Left lung (tissue), 10 donors: ENCODE results near the gene FRMD4A. TPM values are rescaled to one million over a fixed set of nuclear protein-coding genes. Genes with fewer than 3 reads are reported as not detected.

Experiments used
- ATAC-seq: fragments of 200-7000 bp; cut with Tn5 transposase; one replicate; pipeline ENCODE4 v1.9.1; 2020; ENCODE audit warnings: moderate library complexity
- DNase-seq, 4 donors: peaks; one replicate each; pipeline ENCODE4 v3.0.0-alpha.2; 2013 to 2020
- H3K27ac ChIP-seq, 2 donors: fragments of 200-600 bp; sonication (generic) in 1 of 2; one replicate each; pipeline versions ENCODE4 v1.5.0 to v1.8.0; 2020 to 2021
- H3K27me3 ChIP-seq, 2 donors: fragments of 200-600 bp; sonication (generic) in 1 of 2; one replicate each; pipeline versions ENCODE4 v1.5.0 to v1.8.0; 2020 to 2021
- H3K36me3 ChIP-seq, 2 donors: fragments of 200-600 bp; sonication (generic) in 1 of 2; one replicate each; pipeline versions ENCODE4 v1.5.0 to v1.8.0; 2020 to 2021
- H3K4me1 ChIP-seq, 2 donors: fragments of 200-600 bp; one replicate each; pipeline ENCODE4 v1.8.0; 2021
- H3K4me3 ChIP-seq, 2 donors: fragments of 200-600 bp; sonication (generic) in 1 of 2; one replicate each; pipeline versions ENCODE4 v1.5.0 to v1.8.0; 2020 to 2021; ENCODE audit warnings: mild to moderate bottlenecking in 1 of 2
- H3K9me3 ChIP-seq, 2 donors: fragments of 200-600 bp; sonication (generic) in 1 of 2; one replicate each; pipeline versions ENCODE4 v1.5.0 to v1.8.0; 2020 to 2021
- intact Hi-C, 2 donors: fragments of 100-400 bp; cut with DNase I; formaldehyde crosslinking; loops; one replicate each; pipeline versions ENCODE4 v1.11.2 to v1.14.2; 2022
- polyA plus RNA-seq, 6 donors: library from polyadenylated mRNA; unstranded; fragments of 120-200 nt; gene quantifications; one replicate each; pipeline ENCODE4 v1.2.1, GENCODE V29; 2013; ENCODE audit not compliant: insufficient read length in 6 of 6
- total RNA-seq, 2 donors: library from RNA; stranded (reverse); fragmentation: NEBNext Ultra II Directional; extraction: Animal tissue kit (Norgen Biotek cat#: 25700); gene quantifications; one replicate each; pipeline ENCODE4 v1.2.1, GENCODE V29; 2021
- TF ChIP-seq, protein P1 (sequence below), 2 donors: fragments of 200-600 bp; sonication (generic) in 1 of 2; IDR thresholded peaks; one replicate each; pipeline versions ENCODE4 v1.5.0 to v1.8.0; 2021; ENCODE audit warnings: antibody characterized with exemption in 2 of 2
- donor health status: DM: no; HTN: yes; CAD: no.
- donor health status: DM: no; HTN: no; CAD: no.

Gene FRMD4A
- total and polyA plus RNA-seq, 8 donors, result 33.9 to 62.8 (median 57.0) TPM

DNA sequence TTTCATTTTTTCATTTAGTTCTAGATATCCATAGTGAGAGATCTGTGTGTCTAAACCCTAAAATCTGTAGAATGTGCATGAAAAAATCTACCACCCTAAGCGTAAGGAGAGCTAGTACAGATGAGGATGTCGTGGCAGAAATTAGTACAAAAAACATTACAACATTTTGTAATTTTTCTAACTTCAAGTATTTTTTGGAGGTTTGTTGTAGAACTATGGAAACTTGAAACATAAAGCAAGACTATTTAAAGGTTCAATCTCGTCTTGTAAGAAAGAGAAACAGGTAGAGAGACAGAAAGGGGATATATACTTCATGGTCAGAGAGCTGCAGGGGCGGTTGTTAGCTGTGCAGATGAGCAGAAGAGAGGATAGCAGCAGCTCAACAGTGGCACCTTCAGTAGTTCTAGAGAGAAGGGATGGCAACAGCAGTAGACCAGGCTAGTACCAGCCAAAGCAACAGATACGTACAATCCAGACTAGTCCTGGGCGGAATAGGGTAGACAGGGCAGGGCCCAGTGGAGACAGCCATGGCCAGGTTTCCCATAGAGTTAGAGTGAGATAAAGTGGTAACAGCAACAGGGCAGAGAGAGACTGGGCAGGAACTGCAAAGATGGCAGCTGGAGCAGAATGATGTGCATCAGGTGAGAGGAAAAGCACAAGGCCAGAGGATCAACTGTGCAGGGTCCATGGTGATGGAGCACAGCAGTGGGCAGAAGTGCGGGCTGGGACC lies 145.2 kb downstream of the FRMD4A start:
- Histone ChIP-seq H3K36me3 (no peaks in the 10 kb centered on the region), H3K4me1 (no peaks in the 10 kb centered on the region), H3K9me3 (no peaks in the 10 kb centered on the region), H3K27me3 (peaks cover 13 to 32% of the 10 kb centered on the region in 2 donors), H3K27ac (peak overlapping the region in 1 of 2 donors; percentile 33), H3K4me3 (no peak overlapping the region)
- intact Hi-C loops, result no loop called here
- DNase-seq (peak in 1 of 4 donors; percentile 49), ATAC-seq (peak; percentile 35)
- TF ChIP-seq, protein P1, sequence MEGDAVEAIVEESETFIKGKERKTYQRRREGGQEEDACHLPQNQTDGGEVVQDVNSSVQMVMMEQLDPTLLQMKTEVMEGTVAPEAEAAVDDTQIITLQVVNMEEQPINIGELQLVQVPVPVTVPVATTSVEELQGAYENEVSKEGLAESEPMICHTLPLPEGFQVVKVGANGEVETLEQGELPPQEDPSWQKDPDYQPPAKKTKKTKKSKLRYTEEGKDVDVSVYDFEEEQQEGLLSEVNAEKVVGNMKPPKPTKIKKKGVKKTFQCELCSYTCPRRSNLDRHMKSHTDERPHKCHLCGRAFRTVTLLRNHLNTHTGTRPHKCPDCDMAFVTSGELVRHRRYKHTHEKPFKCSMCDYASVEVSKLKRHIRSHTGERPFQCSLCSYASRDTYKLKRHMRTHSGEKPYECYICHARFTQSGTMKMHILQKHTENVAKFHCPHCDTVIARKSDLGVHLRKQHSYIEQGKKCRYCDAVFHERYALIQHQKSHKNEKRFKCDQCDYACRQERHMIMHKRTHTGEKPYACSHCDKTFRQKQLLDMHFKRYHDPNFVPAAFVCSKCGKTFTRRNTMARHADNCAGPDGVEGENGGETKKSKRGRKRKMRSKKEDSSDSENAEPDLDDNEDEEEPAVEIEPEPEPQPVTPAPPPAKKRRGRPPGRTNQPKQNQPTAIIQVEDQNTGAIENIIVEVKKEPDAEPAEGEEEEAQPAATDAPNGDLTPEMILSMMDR (IDR thresholded peaks at IDR 0.05), result no peak

- peak in 2 of 4 donors; percentile 23 to 30 for DNase-seq
- no peaks in the 10 kb centered on the region for H3K36me3 ChIP-seq
- intact Hi-C loops, result no loop called here
- H3K4me3 ChIP-seq, result no peak overlapping the region
- H3K27ac ChIP-seq, result peak overlapping the region in 1 of 2 donors; percentile 33
- TF ChIP-seq, protein P1 (IDR thresholded peaks at IDR 0.05), result no peak
- H3K27me3 ChIP-seq, result peaks cover 13 to 37% of the 10 kb centered on the region in 2 donors
- H3K4me1 ChIP-seq, result no peaks in the 10 kb centered on the region
- H3K9me3 ChIP-seq, result no peaks in the 10 kb centered on the region
- peak; percentile 54 for ATAC-seq
Measured at GRCh38 chr10:14184841-14185315, 145.8 kb downstream of the FRMD4A start.

- ATAC-seq (no peak), DNase-seq (no peak)
- TF ChIP-seq, protein P1 (IDR thresholded peaks at IDR 0.05), result no peak
- Histone ChIP-seq H3K4me1 (no peaks in the 10 kb centered on the region), H3K4me3 (no peak overlapping the region), H3K27me3 (peaks cover 18 to 46% of the 10 kb centered on the region in 2 donors), H3K27ac (no peak overlapping the region), H3K9me3 (no peaks in the 10 kb centered on the region), H3K36me3 (no peaks in the 10 kb centered on the region)
- intact Hi-C loops, result no loop called here
Measured at GRCh38 chr10:14182781-14183180, 147.9 kb downstream of the FRMD4A start.

- Histone ChIP-seq H3K27ac (no peak overlapping the region), H3K4me3 (no peak overlapping the region), H3K9me3 (no peaks in the 10 kb centered on the region), H3K27me3 (peaks cover 18 to 58% of the 10 kb centered on the region in 2 donors), H3K4me1 (no peaks in the 10 kb centered on the region), H3K36me3 (no peaks in the 10 kb centered on the region)
- DNase-seq (no peak), ATAC-seq (no peak)
- TF ChIP-seq, protein P1 (IDR thresholded peaks at IDR 0.05), result no peak
- intact Hi-C loops, result no loop called here
Measured at GRCh38 chr10:14181567-14181936, 149.2 kb downstream of the FRMD4A start.

- intact Hi-C loops, result no loop called here
- Histone ChIP-seq H3K9me3 (no peaks in the 10 kb centered on the region), H3K27me3 (peaks cover 18 to 63% of the 10 kb centered on the region in 2 donors), H3K4me3 (no peak overlapping the region), H3K4me1 (no peaks in the 10 kb centered on the region), H3K36me3 (no peaks in the 10 kb centered on the region), H3K27ac (no peak overlapping the region)
- TF ChIP-seq, protein P1 (IDR thresholded peaks at IDR 0.05), result no peak
- ATAC-seq (no peak), DNase-seq (no peak)
Measured at GRCh38 chr10:14180911-14181566, 149.7 kb downstream of the FRMD4A start.
